Measurements from ENCODE around the gene TBX1. TPM values are rescaled to one million over a fixed set of nuclear protein-coding genes. Genes with fewer than 3 reads are reported as not detected.

The TBX1 gene
- total RNA-seq, 2 experiments from 2014 or later, result not detected

GRCh38 chr22:19807914-19808872, 47.6 kb downstream of the TBX1 start:
- H3K4me1 Mint-ChIP-seq (ENCODE audit: low read depth), result peaks cover 11% of the 10 kb centered on the region
- H3K4me3 Mint-ChIP-seq, result no peak overlapping the region
- no peak for DNase-seq
- intact Hi-C loops (cut with micrococcal nuclease), result no loop called here
- no peak overlapping the region for H3K27ac Mint-ChIP-seq
- H3K36me3 Mint-ChIP-seq (ENCODE audit: low read depth), result peaks cover 2% of the 10 kb centered on the region
- H3K9me3 Mint-ChIP-seq, result no peaks in the 10 kb centered on the region
- CTCF ChIA-PET, result interaction anchor here (0.6 kb wide), 1 partner anchor 793 kb away, joined by 3 read pairs; no protein-coding TSS in a partner anchor
- H3K27me3 Mint-ChIP-seq (ENCODE audit: low read depth), result no peaks in the 10 kb centered on the region

- DNase-seq, result no peak
- no peaks in the 10 kb centered on the region for H3K27me3 Mint-ChIP-seq (ENCODE audit: low read depth)
- H3K9me3 Mint-ChIP-seq, result no peaks in the 10 kb centered on the region
- H3K36me3 Mint-ChIP-seq (ENCODE audit: low read depth), result peaks cover 2% of the 10 kb centered on the region
- intact Hi-C loops (cut with micrococcal nuclease), result no loop called here
- CTCF ChIA-PET, result no interaction called here
- peaks cover 11% of the 10 kb centered on the region for H3K4me1 Mint-ChIP-seq (ENCODE audit: low read depth)
- H3K4me3 Mint-ChIP-seq, result no peak overlapping the region
- H3K27ac Mint-ChIP-seq, result no peak overlapping the region
Observed at GRCh38 chr22:19808873-19809478, 48.4 kb downstream of the TBX1 start.

- H3K9me3 Mint-ChIP-seq, result no peaks in the 10 kb centered on the region
- CTCF ChIA-PET, result interaction anchor here (0.6 kb wide), 1 partner anchor 735 kb away, joined by 3 read pairs; no protein-coding TSS in a partner anchor
- H3K4me1 Mint-ChIP-seq (ENCODE audit: low read depth), result peaks cover 11% of the 10 kb centered on the region
- H3K4me3 Mint-ChIP-seq, result no peak overlapping the region
- H3K27me3 Mint-ChIP-seq (ENCODE audit: low read depth), result no peaks in the 10 kb centered on the region
- DNase-seq, result no peak
- intact Hi-C loops (cut with micrococcal nuclease), result no loop called here
- peaks cover 2% of the 10 kb centered on the region for H3K36me3 Mint-ChIP-seq (ENCODE audit: low read depth)
- H3K27ac Mint-ChIP-seq, result no peak overlapping the region
Observed at GRCh38 chr22:19809741-19810140, 49.2 kb downstream of the TBX1 start.

- Mint-ChIP-seq H3K9me3 (no peaks in the 10 kb centered on the region), H3K27me3 (ENCODE audit: low read depth) (no peaks in the 10 kb centered on the region), H3K4me1 (ENCODE audit: low read depth) (peaks cover 11% of the 10 kb centered on the region), H3K27ac (no peak overlapping the region), H3K4me3 (no peak overlapping the region), H3K36me3 (ENCODE audit: low read depth) (no peaks in the 10 kb centered on the region)
- intact Hi-C loops (cut with micrococcal nuclease), result no loop called here
- DNase-seq, result no peak
- CTCF ChIA-PET, result no interaction called here
Observed at GRCh38 chr22:19810381-19811201, 50.0 kb downstream of the TBX1 start.

DNA sequence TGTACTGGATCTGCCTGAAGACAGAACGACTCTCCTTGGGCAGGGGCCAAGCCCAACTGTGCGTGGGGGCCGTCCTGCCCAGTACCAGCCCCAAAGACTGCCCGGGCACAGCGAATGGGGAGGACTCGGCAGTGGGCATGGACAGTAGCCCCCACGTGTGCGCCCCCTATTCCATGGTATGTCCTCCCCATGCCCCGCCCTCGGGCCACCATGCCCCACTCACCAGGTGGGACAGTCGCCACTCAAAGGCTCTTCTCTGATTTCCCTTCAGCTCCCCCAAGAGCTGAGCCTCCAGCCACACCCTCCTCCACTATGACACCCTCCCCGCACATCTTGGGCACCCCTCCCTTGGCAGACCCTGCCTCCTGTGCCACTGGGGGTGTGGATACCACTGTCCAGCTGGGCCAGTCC, 50.6 kb downstream of the TBX1 start:
- no peak overlapping the region for H3K27ac Mint-ChIP-seq
- H3K27me3 Mint-ChIP-seq (ENCODE audit: low read depth), result no peaks in the 10 kb centered on the region
- CTCF ChIA-PET, result no interaction called here
- H3K9me3 Mint-ChIP-seq, result no peaks in the 10 kb centered on the region
- DNase-seq, result no peak
- peaks cover 11% of the 10 kb centered on the region for H3K4me1 Mint-ChIP-seq (ENCODE audit: low read depth)
- intact Hi-C loops (cut with micrococcal nuclease), result no loop called here
- no peaks in the 10 kb centered on the region for H3K36me3 Mint-ChIP-seq (ENCODE audit: low read depth)
- H3K4me3 Mint-ChIP-seq, result no peak overlapping the region

- Mint-ChIP-seq H3K27ac (no peak overlapping the region), H3K27me3 (ENCODE audit: low read depth) (no peaks in the 10 kb centered on the region), H3K4me3 (no peak overlapping the region), H3K4me1 (ENCODE audit: low read depth) (peaks cover 11% of the 10 kb centered on the region), H3K9me3 (no peaks in the 10 kb centered on the region), H3K36me3 (ENCODE audit: low read depth) (no peaks in the 10 kb centered on the region)
- CTCF ChIA-PET, result no interaction called here
- DNase-seq, result no peak
- intact Hi-C loops (cut with micrococcal nuclease), result no loop called here
Observed at GRCh38 chr22:19811811-19812771, 51.5 kb downstream of the TBX1 start.

DNA sequence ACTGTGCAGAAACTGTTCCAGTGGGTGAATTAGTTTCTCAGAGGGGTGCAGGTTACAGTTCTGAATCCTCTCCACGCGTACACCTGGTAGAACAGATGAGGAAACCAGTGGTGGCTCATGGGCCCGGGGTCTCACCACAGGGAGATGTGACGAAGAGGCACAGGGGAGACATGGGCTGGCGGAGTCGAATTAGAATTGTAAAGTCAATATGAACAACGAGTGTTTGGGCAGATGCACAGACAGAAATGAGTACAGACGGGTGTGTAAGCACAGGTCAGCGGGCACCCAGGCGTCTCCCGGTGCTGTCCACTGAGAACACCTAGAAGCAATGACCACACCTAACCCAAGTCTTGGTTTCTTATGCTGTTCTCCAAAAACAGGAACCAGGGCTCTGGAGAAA, 52.3 kb downstream of the TBX1 start:
- no peaks in the 10 kb centered on the region for H3K36me3 Mint-ChIP-seq (ENCODE audit: low read depth)
- no peaks in the 10 kb centered on the region for H3K27me3 Mint-ChIP-seq (ENCODE audit: low read depth)
- H3K9me3 Mint-ChIP-seq, result no peaks in the 10 kb centered on the region
- DNase-seq, result no peak
- H3K4me1 Mint-ChIP-seq (ENCODE audit: low read depth), result peaks cover 11% of the 10 kb centered on the region
- CTCF ChIA-PET, result no interaction called here
- no peak overlapping the region for H3K4me3 Mint-ChIP-seq
- intact Hi-C loops (cut with micrococcal nuclease), result no loop called here
- H3K27ac Mint-ChIP-seq, result no peak overlapping the region

DNA sequence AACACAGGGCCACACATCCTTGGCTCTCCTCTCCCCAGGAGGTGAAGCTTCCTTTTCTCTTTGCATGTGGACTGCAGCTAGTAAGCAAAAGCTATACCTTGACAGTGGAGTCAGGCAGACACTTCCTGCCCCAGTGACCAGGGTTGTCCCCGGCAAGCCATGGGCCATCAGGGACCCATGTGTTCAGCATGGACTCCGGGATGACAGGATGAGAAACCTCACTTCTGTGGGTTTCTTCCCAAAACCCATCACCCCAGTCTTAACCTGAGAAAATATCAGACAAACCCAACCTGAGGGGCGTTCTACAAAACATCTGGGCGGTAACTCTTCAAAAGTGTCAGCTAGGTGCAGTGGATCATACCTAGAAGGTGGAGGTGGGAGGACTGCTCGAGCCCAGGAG, 53.9 kb downstream of the TBX1 start:
- no peak for DNase-seq
- H3K27me3 Mint-ChIP-seq (ENCODE audit: low read depth), result no peaks in the 10 kb centered on the region
- CTCF ChIA-PET, result interaction anchor here (0.6 to 0.8 kb wide), 2 partner anchors 96 to 261 kb away, joined by 3 read pairs; no protein-coding TSS in a partner anchor
- intact Hi-C loops (cut with micrococcal nuclease), result no loop called here
- H3K9me3 Mint-ChIP-seq, result no peaks in the 10 kb centered on the region
- peaks cover 11% of the 10 kb centered on the region for H3K4me1 Mint-ChIP-seq (ENCODE audit: low read depth)
- no peak overlapping the region for H3K27ac Mint-ChIP-seq
- no peak overlapping the region for H3K4me3 Mint-ChIP-seq
- no peaks in the 10 kb centered on the region for H3K36me3 Mint-ChIP-seq (ENCODE audit: low read depth)

DNA sequence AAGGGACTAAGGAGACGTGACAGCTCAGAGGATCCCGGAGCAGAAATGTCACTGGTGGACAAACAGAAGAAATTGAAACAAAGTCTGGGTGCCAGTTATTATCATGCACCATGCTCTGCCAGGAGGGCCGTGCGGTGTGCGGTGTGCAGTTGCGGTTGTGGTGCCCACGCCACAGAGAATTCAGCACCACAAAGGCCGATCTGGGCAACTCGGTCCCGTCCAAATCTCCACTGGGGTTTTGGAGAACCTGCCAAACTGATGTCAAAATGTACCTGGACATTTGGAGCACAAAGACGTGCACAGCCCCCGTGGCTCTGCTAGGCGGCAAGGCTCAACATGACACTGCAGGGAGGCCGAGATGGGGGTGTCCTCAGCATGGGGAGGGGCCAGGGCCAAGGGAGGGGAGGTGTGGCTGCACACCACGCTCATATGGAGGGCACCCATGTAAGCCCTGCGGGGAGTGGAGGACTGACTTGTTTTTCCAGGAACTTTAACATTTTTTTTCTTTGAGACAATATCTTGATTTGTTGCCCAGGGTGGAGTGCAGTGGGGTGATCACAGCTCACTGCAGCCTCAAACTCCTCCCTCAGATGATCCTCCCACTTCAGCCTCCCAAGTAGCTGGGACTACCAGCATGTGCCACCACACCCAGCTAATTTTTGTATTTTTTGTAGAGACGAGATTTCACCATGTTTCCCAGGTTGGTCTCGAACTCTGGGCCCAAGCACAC, 54.7 kb downstream of the TBX1 start:
- DNase-seq, result no peak
- Mint-ChIP-seq H3K9me3 (no peaks in the 10 kb centered on the region), H3K4me3 (no peak overlapping the region), H3K27ac (no peak overlapping the region), H3K27me3 (ENCODE audit: low read depth) (no peaks in the 10 kb centered on the region), H3K4me1 (ENCODE audit: low read depth) (peaks cover 11% of the 10 kb centered on the region), H3K36me3 (ENCODE audit: low read depth) (no peaks in the 10 kb centered on the region)
- CTCF ChIA-PET, result interaction anchor here (0.6 kb wide), 1 partner anchor 260 kb away, joined by 3 read pairs; no protein-coding TSS in a partner anchor
- intact Hi-C loops (cut with micrococcal nuclease), result no loop called here

- H3K27ac Mint-ChIP-seq, result no peak overlapping the region
- no peaks in the 10 kb centered on the region for H3K36me3 Mint-ChIP-seq (ENCODE audit: low read depth)
- DNase-seq, result no peak
- H3K27me3 Mint-ChIP-seq (ENCODE audit: low read depth), result no peaks in the 10 kb centered on the region
- H3K4me1 Mint-ChIP-seq (ENCODE audit: low read depth), result peaks cover 6% of the 10 kb centered on the region
- CTCF ChIA-PET, result no interaction called here
- H3K4me3 Mint-ChIP-seq, result no peak overlapping the region
- no peaks in the 10 kb centered on the region for H3K9me3 Mint-ChIP-seq
- intact Hi-C loops (cut with micrococcal nuclease), result no loop called here
Observed at GRCh38 chr22:19815823-19816290, 55.3 kb downstream of the TBX1 start.

Data from activated naive CD4-positive, alpha-beta T cell treated with anti-CD3 and anti-CD28 coated beads for 36 hours (primary cell).